H1 (cell line): ENCODE data around the gene PSIP1.

Experiments
- CTCF ChIP-seq, 3 experiments: IDR thresholded peaks; 1 replicate in 2 of 3; 2 replicates in 1 of 3; pipeline versions ENCODE4 v1.5.1 to v1.6.1; 2011; ENCODE audit warnings: low read length in 3 of 3, mild to moderate bottlenecking in 3 of 3, inconsistent platforms in 2 of 3, low read depth in 1 of 3, moderate library complexity in 1 of 3; ENCODE audit not compliant: insufficient read depth in 1 of 3; ENCODE audit errors: control extremely low read depth in 1 of 3
- EZH2 ChIP-seq: fragments of 200-600 bp; sonication (generic); IDR thresholded peaks from 2 replicates; pipeline ENCODE4 v1.7.1; 2012; ENCODE audit warnings: low read depth, mild to moderate bottlenecking, moderate library complexity, low read length, inconsistent platforms; ENCODE audit not compliant: severe bottlenecking
- FOSL1 ChIP-seq: IDR thresholded peaks from 2 replicates; pipeline ENCODE4 v1.6.1; 2011; ENCODE audit warnings: mild to moderate bottlenecking, low read depth, low read length, moderate library complexity; ENCODE audit not compliant: insufficient read depth
- HDAC6 ChIP-seq: IDR thresholded peaks from one replicate; pipeline ENCODE4 v1.7.1; 2012; ENCODE audit warnings: low read depth, mild to moderate bottlenecking, inconsistent platforms, low read length, moderate library complexity
- MAFK ChIP-seq: IDR thresholded peaks from 2 replicates; pipeline ENCODE4 v1.6.1; 2012; ENCODE audit warnings: low read depth, mild to moderate bottlenecking, improper control_type of control experiment, low read length
- MAX ChIP-seq: IDR thresholded peaks from 2 replicates; pipeline ENCODE4 v1.6.1; 2012; ENCODE audit warnings: inconsistent platforms
- SIN3A ChIP-seq, 2 experiments: IDR thresholded peaks in 1 of 2; conservative IDR thresholded peaks in 1 of 2; 2 replicates each; pipeline ENCODE4 v1.6.1; 2011 to 2012; ENCODE audit warnings: low read length in 2 of 2, improper control_type of control experiment in 1 of 2, low read depth in 1 of 2, mild to moderate bottlenecking in 1 of 2
- SUZ12 ChIP-seq: fragments of 200-600 bp; sonication (generic); IDR thresholded peaks from 2 replicates; pipeline ENCODE4 v1.6.1; 2012; ENCODE audit warnings: mild to moderate bottlenecking, inconsistent platforms, low read length, moderate library complexity, mixed read lengths
- TCF12 ChIP-seq: IDR thresholded peaks from 2 replicates; pipeline ENCODE4 v1.6.1; 2011; ENCODE audit warnings: low read depth, mild to moderate bottlenecking, low read length
- USF2 ChIP-seq: IDR thresholded peaks from 2 replicates; pipeline ENCODE4 v1.6.1; 2011; ENCODE audit warnings: low read length, improper control_type of control experiment

- TF ChIP-seq MAX, result no peak
- no peak for TF ChIP-seq FOSL1
- no peak for TF ChIP-seq CTCF (IDR thresholded peaks at IDR 0.05; ENCODE audit: control extremely low read depth in 1 of 3, insufficient read depth in 1 of 3, low read depth in 1 of 3, low read length in 3 of 3)
- no peak; a peak in 1 of 4 replicates for TF ChIP-seq SIN3A (conservative IDR thresholded peaks at IDR 0.05 in 1 of 2, IDR thresholded peaks at IDR 0.05 in 1 of 2; ENCODE audit: low read depth in 1 of 2, low read length in 2 of 2)
- no peak for TF ChIP-seq MAFK
- no peak for TF ChIP-seq TCF12
- TF ChIP-seq SUZ12, result no peak
- TF ChIP-seq USF2, result no peak
- no peak for TF ChIP-seq EZH2
- no peak for TF ChIP-seq HDAC6
These were observed 610 bp downstream of the PSIP1 start for GRCh38 chr9:15509931-15510788.
